Ishikawa (cell line): ENCODE measurements around the gene SMAD6.

ENCODE experiments used
- CEBPB ChIP-seq: IDR thresholded peaks from 2 replicates; pipeline ENCODE4 v1.6.1; 2012
- CREB1 ChIP-seq: IDR thresholded peaks from 2 replicates; pipeline ENCODE4 v1.6.1; 2012; ENCODE audit warnings: low read depth
- EGR1 ChIP-seq: IDR thresholded peaks from 2 replicates; pipeline ENCODE4 v1.6.1; 2012
- EP300 ChIP-seq: IDR thresholded peaks from 2 replicates; pipeline ENCODE4 v1.6.1; 2012; ENCODE audit warnings: borderline replicate concordance
- FOXM1 ChIP-seq: IDR thresholded peaks from 2 replicates; pipeline ENCODE4 v1.6.1; 2012; ENCODE audit warnings: low read depth, borderline replicate concordance
- MAX ChIP-seq: IDR thresholded peaks from 2 replicates; pipeline ENCODE4 v1.6.1; 2012
- NFIC ChIP-seq: IDR thresholded peaks from 2 replicates; pipeline ENCODE4 v1.6.1; 2012
- RAD21 ChIP-seq: IDR thresholded peaks from 2 replicates; pipeline ENCODE4 v1.6.1; 2012; ENCODE audit warnings: low read depth
- REST ChIP-seq: IDR thresholded peaks from 2 replicates; pipeline ENCODE4 v1.6.1; 2012; ENCODE audit warnings: low read depth, mild to moderate bottlenecking
- TAF1 ChIP-seq: IDR thresholded peaks from 2 replicates; pipeline ENCODE4 v1.6.1; 2012; ENCODE audit warnings: low read depth, mild to moderate bottlenecking
- TCF12 ChIP-seq: IDR thresholded peaks from 2 replicates; pipeline ENCODE4 v1.6.1; 2012; ENCODE audit warnings: low read depth
- TEAD4 ChIP-seq: IDR thresholded peaks from 2 replicates; pipeline ENCODE4 v1.6.1; 2012
- USF1 ChIP-seq: IDR thresholded peaks from 2 replicates; pipeline ENCODE4 v1.6.1; 2012
- YY1 ChIP-seq: IDR thresholded peaks from 2 replicates; pipeline ENCODE4 v1.6.1; 2012; ENCODE audit warnings: low read depth
- ZBTB7A ChIP-seq: IDR thresholded peaks from 2 replicates; pipeline ENCODE4 v1.6.1; 2012; ENCODE audit warnings: low read depth

The SMAD6 gene

GRCh38 chr15:66805202-66805885 lies 103.3 kb downstream of the SMAD6 start:
- no peak for TF ChIP-seq CEBPB
- TF ChIP-seq TCF12 = no peak
- no peak for TF ChIP-seq REST

GRCh38 chr15:66808181-66808824 lies 106.3 kb downstream of the SMAD6 start:
- TF ChIP-seq RAD21 (no peak), CEBPB (no peak), TCF12 (no peak), ZBTB7A (no peak), TEAD4 (no peak), TAF1 (no peak), MAX (no peak)

GRCh38 chr15:66809664-66810063 lies 107.6 kb downstream of the SMAD6 start:
- no peak for TF ChIP-seq CEBPB
- no peak for TF ChIP-seq RAD21
- TF ChIP-seq EP300 = no peak
- TF ChIP-seq CREB1 = no peak
- no peak for TF ChIP-seq TEAD4
- TF ChIP-seq USF1 = no peak
- TF ChIP-seq TAF1 = no peak
- TF ChIP-seq FOXM1 = no peak
- no peak for TF ChIP-seq MAX
- TF ChIP-seq EGR1 = no peak
- TF ChIP-seq REST = no peak
- TF ChIP-seq NFIC = no peak
- TF ChIP-seq TCF12 = no peak
- TF ChIP-seq YY1 = no peak
- TF ChIP-seq ZBTB7A = no peak

- TF ChIP-seq ZBTB7A (no peak), REST (no peak), EP300 (no peak), EGR1 (no peak), TCF12 (no peak)
Measured at GRCh38 chr15:66815318-66815717, 113.3 kb downstream of the SMAD6 start.

- no peak for TF ChIP-seq EGR1
- no peak for TF ChIP-seq TEAD4
- TF ChIP-seq CREB1 = no peak
- no peak for TF ChIP-seq USF1
- TF ChIP-seq TCF12 = no peak
- no peak for TF ChIP-seq YY1
- no peak for TF ChIP-seq CEBPB
- no peak for TF ChIP-seq FOXM1
- TF ChIP-seq RAD21 = no peak
- TF ChIP-seq NFIC = no peak
- no peak for TF ChIP-seq REST
- TF ChIP-seq ZBTB7A = no peak
- TF ChIP-seq EP300 = no peak
- TF ChIP-seq TAF1 = no peak
- TF ChIP-seq MAX = no peak
Measured at GRCh38 chr15:66816201-66816600, 114.2 kb downstream of the SMAD6 start.
